CD4-positive, alpha-beta T cell (primary cell): ENCODE data around the gene MED27. TPM values are rescaled to one million over a fixed set of nuclear protein-coding genes. Genes with fewer than 3 reads are reported as not detected.

ENCODE experiments used
- ATAC-seq: fragments of 200-7000 bp; cut with Tn5 transposase; one replicate; pipeline ENCODE4 v1.10.0; 2022; ENCODE audit warnings: mild to moderate bottlenecking; ENCODE audit not compliant: poor library complexity
- CTCF ChIA-PET: fragments of 350-600 bp; sonication (Branson Sonifier 250); formaldehyde crosslinking; loops from one replicate; lab custom pipeline; 2021; ENCODE audit warnings: antibody characterized with exemption, inconsistent platforms; lab: Charles Lee
- POLR2A ChIA-PET: fragments of 350-600 bp; sonication (Branson Sonifier 250); formaldehyde crosslinking; loops from one replicate; lab custom pipeline; 2021; ENCODE audit warnings: antibody characterized with exemption, inconsistent platforms; lab: Charles Lee
- DNase-seq, 14 experiments: peaks; one replicate each; pipeline ENCODE4 v3.0.0-alpha.2; 2013 to 2020; ENCODE audit warnings: mixed read lengths in 2 of 14
- H3K27ac ChIP-seq, 2 donors: one replicate each; pipeline versions ENCODE4 v1.5.1 to v1.7.0; 2013; ENCODE audit warnings: low read length in 2 of 2, low read depth in 1 of 2, mild to moderate bottlenecking in 1 of 2
- H3K27me3 ChIP-seq, 2 experiments: 1 replicate in 1 of 2; 2 replicates in 1 of 2; pipeline versions ENCODE4 v1.6.1 to v1.7.0; 2013; ENCODE audit warnings: low read length in 2 of 2, control low read depth in 1 of 2, mild to moderate bottlenecking in 1 of 2, moderate library complexity in 1 of 2; ENCODE audit not compliant: insufficient read depth in 2 of 2, control insufficient read depth in 1 of 2
- H3K36me3 ChIP-seq: one replicate; pipeline ENCODE4 v1.6.1; 2013; ENCODE audit warnings: low read length, control low read depth; ENCODE audit not compliant: insufficient read depth
- H3K4me1 ChIP-seq: one replicate; pipeline ENCODE4 v1.6.1; 2013; ENCODE audit warnings: low read length, control low read depth; ENCODE audit not compliant: insufficient read depth
- H3K4me3 ChIP-seq: one replicate; pipeline ENCODE4 v1.5.1; 2013; ENCODE audit warnings: mild to moderate bottlenecking, low read length, moderate library complexity
- H3K9me3 ChIP-seq, 2 experiments: 1 replicate in 1 of 2; 2 replicates in 1 of 2; pipeline versions ENCODE4 v1.6.1 to v1.7.0; 2013; ENCODE audit warnings: low read length in 2 of 2, mild to moderate bottlenecking in 2 of 2, control low read depth in 1 of 2, moderate library complexity in 1 of 2; ENCODE audit not compliant: control insufficient read depth in 1 of 2, insufficient read depth in 1 of 2
- H3K27ac Mint-ChIP-seq: one replicate; pipeline ENCODE4 v1.8.0; 2020; ENCODE audit warnings: mixed read lengths
- H3K27me3 Mint-ChIP-seq: one replicate; pipeline ENCODE4 v1.8.0; 2021; ENCODE audit warnings: mixed read lengths
- H3K36me3 Mint-ChIP-seq: one replicate; pipeline ENCODE4 v1.8.0; 2021; ENCODE audit warnings: low read depth, mixed read lengths
- H3K4me1 Mint-ChIP-seq: one replicate; pipeline ENCODE4 v1.8.0; 2021; ENCODE audit warnings: low read depth, mixed read lengths
- H3K4me3 Mint-ChIP-seq: one replicate; pipeline ENCODE4 v1.8.0; 2020; ENCODE audit warnings: mild to moderate bottlenecking, mixed read lengths
- H3K9me3 Mint-ChIP-seq: one replicate; pipeline ENCODE4 v1.8.0; 2020; ENCODE audit warnings: mixed read lengths
- intact Hi-C, 2 experiments: fragments of 100-400 bp; cut with DNase I in 1 of 2; cut with micrococcal nuclease in 1 of 2; formaldehyde crosslinking; loops; one replicate each; pipeline versions ENCODE4 v1.15.1 to v1.9.0; 2023 to 2025; cut with DNase I, micrococcal nuclease
- total RNA-seq, 174 experiments: library from RNA in 2 of 174; stranded (reverse) in 2 of 174; gene quantifications; one replicate each; pipeline ENCODE4 v1.2.3 and lab custom pipeline; 2021 to 2026
- TF ChIP-seq, protein P1 (sequence below): fragments of 200-600 bp; IDR thresholded peaks from one replicate; pipeline ENCODE4 v1.8.0; 2022; ENCODE audit warnings: antibody characterized with exemption, mild to moderate bottlenecking

The MED27 gene
- total RNA-seq, 2 experiments from 2014 or later, result 15.0 to 17.4 TPM

DNA sequence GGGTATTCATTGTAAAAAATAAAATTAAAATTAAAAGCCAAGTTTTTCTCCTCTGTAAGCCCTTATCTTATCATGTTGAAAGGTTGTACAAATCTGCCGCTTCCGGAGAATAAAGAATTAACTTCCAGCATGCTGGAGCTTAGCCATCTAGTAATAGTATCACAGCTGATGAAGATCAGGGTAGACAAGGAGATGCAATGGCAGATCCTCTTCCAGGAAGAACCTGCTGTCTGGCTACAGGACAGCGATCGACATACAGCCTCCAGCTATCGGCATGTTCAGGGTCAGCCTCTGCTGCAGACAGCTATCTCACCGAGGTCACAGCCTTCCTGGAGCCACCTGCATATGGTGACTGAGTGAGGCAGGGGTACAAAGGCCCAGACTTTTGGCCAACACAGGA lies 82.6 kb downstream of the MED27 start:
- no peaks in the 10 kb centered on the region for H3K9me3 ChIP-seq
- ATAC-seq (no peak), DNase-seq (no peak)
- Mint-ChIP-seq H3K9me3 (no peaks in the 10 kb centered on the region), H3K27ac (no peak overlapping the region), H3K4me3 (no peak overlapping the region), H3K4me1 (peaks cover 8% of the 10 kb centered on the region), H3K36me3 (peaks cover 48% of the 10 kb centered on the region), H3K27me3 (no peaks in the 10 kb centered on the region)
- H3K4me3 ChIP-seq, result no peak overlapping the region
- ChIA-PET CTCF (no interaction called here), POLR2A (no interaction called here)
- TF ChIP-seq, protein P1, sequence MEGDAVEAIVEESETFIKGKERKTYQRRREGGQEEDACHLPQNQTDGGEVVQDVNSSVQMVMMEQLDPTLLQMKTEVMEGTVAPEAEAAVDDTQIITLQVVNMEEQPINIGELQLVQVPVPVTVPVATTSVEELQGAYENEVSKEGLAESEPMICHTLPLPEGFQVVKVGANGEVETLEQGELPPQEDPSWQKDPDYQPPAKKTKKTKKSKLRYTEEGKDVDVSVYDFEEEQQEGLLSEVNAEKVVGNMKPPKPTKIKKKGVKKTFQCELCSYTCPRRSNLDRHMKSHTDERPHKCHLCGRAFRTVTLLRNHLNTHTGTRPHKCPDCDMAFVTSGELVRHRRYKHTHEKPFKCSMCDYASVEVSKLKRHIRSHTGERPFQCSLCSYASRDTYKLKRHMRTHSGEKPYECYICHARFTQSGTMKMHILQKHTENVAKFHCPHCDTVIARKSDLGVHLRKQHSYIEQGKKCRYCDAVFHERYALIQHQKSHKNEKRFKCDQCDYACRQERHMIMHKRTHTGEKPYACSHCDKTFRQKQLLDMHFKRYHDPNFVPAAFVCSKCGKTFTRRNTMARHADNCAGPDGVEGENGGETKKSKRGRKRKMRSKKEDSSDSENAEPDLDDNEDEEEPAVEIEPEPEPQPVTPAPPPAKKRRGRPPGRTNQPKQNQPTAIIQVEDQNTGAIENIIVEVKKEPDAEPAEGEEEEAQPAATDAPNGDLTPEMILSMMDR, result no peak
- H3K27ac ChIP-seq, result no peak overlapping the region
- intact Hi-C loops, result no loop called here
- H3K36me3 ChIP-seq, result peaks cover 15% of the 10 kb centered on the region
- H3K4me1 ChIP-seq, result no peaks in the 10 kb centered on the region
- no peaks in the 10 kb centered on the region for H3K27me3 ChIP-seq

GRCh38 chr9:131995382-131995781 lies 84.3 kb downstream of the MED27 start:
- ATAC-seq (no peak), DNase-seq (no peak)
- CTCF ChIA-PET, result no interaction called here
- TF ChIP-seq, protein P1, result no peak
- H3K4me1 ChIP-seq, result no peaks in the 10 kb centered on the region
- Mint-ChIP-seq H3K36me3 (peaks cover 45% of the 10 kb centered on the region), H3K9me3 (no peaks in the 10 kb centered on the region), H3K4me3 (no peak overlapping the region), H3K27ac (no peak overlapping the region), H3K27me3 (no peaks in the 10 kb centered on the region), H3K4me1 (peaks cover 7% of the 10 kb centered on the region)
- no peaks in the 10 kb centered on the region for H3K27me3 ChIP-seq
- intact Hi-C loops, result no loop called here
- H3K36me3 ChIP-seq, result peaks cover 15% of the 10 kb centered on the region
- no peak overlapping the region for H3K27ac ChIP-seq
- POLR2A ChIA-PET, result no interaction called here
- H3K4me3 ChIP-seq, result no peak overlapping the region
- no peaks in the 10 kb centered on the region for H3K9me3 ChIP-seq

DNA sequence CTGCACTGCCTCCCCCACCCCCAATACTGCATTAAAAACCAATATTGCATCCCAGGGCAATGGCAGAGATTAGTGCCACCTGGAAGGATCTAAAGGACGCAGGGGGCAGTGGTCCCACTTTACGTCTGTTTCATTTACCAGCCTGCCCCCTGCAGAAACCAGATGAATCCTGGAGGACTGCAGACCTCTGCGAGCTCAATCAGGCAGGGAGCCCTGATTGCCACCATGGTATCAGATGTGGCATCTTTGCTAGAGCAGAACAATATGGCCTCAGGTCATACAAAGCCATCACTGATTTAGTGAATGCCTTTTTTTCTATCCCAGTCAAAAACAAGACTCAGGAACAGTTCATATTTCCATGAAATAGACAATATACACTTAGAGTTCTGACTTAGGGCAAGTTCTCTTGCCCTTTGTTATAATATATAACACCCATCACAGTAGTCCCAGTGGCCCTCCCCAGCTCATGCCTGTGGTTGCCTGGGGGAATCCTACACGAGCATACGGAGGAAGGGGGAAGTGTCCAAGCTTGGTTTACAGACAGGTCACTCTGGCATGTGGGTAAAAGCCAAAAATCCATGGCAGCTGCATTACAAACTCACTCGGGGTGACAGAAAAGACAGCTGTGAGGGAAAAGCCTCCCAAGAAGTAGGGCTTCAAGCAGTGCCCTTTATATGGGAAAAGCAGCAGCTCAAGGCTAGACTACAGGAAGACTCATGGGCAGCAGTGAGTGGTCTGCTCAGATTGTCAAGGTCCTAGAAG lies 85.1 kb downstream of the MED27 start:
- no peaks in the 10 kb centered on the region for H3K27me3 Mint-ChIP-seq
- intact Hi-C loops, result no loop called here
- POLR2A ChIA-PET, result no interaction called here
- no peaks in the 10 kb centered on the region for H3K4me1 ChIP-seq
- CTCF ChIA-PET, result no interaction called here
- no peak overlapping the region for H3K4me3 ChIP-seq
- no peak for ATAC-seq
- H3K27me3 ChIP-seq, result no peaks in the 10 kb centered on the region
- H3K36me3 Mint-ChIP-seq, result peaks cover 38% of the 10 kb centered on the region
- no peak overlapping the region for H3K4me3 Mint-ChIP-seq
- H3K27ac Mint-ChIP-seq, result no peak overlapping the region
- DNase-seq, result no peak
- H3K27ac ChIP-seq, result no peak overlapping the region
- H3K36me3 ChIP-seq, result peaks cover 15% of the 10 kb centered on the region
- TF ChIP-seq, protein P1, result no peak
- H3K9me3 ChIP-seq, result no peaks in the 10 kb centered on the region
- no peaks in the 10 kb centered on the region for H3K9me3 Mint-ChIP-seq
- no peaks in the 10 kb centered on the region for H3K4me1 Mint-ChIP-seq
